ENCODE measurements around the gene ANKRD44.

The ANKRD44 gene

DNA sequence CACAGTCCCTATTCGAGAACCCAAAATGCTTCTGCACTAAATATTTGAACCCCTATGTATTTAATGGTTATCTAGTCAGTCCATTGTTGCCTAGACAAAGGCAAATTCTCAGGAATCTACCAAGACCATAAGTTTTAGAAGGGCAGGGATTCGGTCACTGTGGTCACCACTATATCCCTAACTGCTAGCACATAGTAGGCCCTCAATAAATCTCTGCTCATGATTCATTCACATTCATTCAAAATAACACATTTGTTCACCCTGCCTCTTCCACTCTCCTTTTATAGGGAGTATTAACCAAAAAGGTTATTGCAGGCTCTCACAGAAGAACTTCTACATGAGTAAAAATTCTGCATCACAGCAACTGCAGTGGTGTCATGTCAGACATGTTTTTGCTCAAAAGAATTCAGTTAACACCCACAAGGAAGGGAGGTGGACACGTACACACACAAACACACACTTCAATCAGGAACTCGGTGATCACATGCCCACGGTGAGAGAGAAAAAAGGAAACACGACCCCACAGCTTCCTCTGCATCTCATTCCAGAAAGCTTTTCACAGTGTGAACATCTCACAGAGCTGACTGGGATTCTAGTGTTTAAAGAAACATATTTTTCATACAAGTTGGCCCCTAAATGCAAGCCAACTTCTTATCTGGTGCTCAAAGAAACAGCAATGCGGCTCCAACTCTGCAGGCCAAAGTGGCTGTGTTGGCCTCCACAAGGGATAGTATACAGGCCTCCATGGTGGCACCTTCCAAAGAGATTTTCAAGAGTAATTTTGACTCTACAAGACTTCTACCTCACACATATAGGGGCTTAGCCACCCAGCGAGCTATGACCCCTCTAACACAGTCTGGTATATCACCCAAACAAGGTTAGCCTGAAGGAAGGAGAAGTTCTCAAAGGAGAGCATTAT lies 98.0 kb downstream of the ANKRD44 start:
- H3K4me3 ChIP-seq (ENCODE audit: low read depth, low read length): no peak overlapping the region
- TF ChIP-seq, protein P1, sequence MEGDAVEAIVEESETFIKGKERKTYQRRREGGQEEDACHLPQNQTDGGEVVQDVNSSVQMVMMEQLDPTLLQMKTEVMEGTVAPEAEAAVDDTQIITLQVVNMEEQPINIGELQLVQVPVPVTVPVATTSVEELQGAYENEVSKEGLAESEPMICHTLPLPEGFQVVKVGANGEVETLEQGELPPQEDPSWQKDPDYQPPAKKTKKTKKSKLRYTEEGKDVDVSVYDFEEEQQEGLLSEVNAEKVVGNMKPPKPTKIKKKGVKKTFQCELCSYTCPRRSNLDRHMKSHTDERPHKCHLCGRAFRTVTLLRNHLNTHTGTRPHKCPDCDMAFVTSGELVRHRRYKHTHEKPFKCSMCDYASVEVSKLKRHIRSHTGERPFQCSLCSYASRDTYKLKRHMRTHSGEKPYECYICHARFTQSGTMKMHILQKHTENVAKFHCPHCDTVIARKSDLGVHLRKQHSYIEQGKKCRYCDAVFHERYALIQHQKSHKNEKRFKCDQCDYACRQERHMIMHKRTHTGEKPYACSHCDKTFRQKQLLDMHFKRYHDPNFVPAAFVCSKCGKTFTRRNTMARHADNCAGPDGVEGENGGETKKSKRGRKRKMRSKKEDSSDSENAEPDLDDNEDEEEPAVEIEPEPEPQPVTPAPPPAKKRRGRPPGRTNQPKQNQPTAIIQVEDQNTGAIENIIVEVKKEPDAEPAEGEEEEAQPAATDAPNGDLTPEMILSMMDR (IDR thresholded peaks at IDR 0.05; ENCODE audit: low read depth, low read length): no peak

DNA sequence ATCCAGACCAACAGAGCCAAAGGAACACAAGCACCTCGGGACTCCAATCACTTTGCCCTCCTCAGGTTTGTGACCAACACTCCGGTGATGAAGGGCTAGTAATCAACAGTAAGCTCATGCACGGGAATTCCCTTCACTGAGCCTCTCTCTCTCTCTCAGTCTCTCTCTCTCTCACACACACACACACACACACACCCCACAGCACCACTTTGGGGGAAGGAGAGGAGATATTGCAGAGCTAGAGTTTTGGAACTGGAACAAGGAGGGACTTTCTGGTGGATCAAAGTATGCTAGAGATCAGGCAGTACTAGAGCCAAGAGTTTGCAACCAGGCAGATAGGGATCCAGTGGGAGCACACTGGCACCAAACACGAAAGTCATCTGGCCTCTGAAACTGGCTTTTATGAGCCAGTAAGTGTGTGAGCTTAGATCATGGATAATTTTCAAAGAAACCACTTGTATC lies 98.7 kb downstream of the ANKRD44 start:
- H3K4me3 ChIP-seq (ENCODE audit: low read depth, low read length): no peak overlapping the region
- TF ChIP-seq, protein P1 (IDR thresholded peaks at IDR 0.05; ENCODE audit: low read depth, low read length): no peak

DNA sequence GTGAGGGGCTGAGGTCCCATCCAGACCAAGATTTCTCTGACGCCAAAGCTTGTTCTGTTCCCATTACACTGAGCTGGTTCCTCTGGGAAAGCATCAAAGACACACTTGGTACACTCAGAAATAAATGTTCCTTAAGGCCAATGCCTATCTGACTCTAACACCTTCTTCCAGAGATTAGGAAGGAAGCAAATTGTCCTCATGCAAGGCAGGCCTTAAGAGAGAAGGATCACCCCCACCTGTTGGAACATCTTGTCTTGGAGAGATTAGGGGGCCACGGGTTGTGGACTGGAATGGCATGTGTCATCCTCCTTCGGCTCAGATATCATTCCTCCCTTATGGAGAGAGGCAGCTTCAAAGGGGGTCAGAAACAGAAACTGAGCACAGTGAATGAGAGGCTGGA lies 100.2 kb downstream of the ANKRD44 start:
- H3K4me3 ChIP-seq (ENCODE audit: low read depth, low read length): no peak overlapping the region

DNA sequence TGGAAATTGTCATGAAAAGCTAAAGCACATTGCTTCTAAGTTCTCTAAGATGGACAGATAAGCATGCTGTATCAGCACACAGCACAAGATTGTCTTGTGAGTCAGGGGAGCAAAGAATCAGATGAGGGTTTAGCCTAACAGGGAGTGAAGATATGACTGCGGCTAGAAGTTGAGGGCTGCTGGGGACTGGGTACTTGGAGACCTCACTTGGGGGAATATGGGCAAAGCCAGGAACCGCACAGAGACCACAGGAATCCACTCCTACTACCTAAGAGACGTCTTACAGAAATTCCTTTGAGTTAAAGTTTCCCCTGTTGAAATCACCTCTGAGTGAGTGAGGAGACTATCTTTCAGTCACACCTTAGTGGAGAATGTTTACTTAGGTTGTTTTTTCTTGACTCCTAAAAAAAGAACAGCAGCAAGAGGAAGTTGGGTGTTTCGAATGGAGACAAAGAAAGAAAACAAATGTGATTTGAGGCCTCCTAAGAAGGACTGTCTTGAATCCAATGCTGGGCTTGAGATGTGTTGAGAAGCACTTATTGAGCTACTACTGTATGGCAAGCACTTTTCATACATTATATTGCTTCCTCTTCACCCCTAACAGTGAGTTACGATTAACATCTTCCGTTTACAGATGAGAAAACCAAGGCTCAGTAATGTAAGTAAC lies 100.7 kb downstream of the ANKRD44 start:
- H3K4me3 ChIP-seq (ENCODE audit: low read depth, low read length): no peak overlapping the region
- TF ChIP-seq, protein P1 (IDR thresholded peaks at IDR 0.05; ENCODE audit: low read depth, low read length): no peak

More for the DNA sequence above, 100.2 kb downstream of the ANKRD44 start:
- TF ChIP-seq, protein P1 (IDR thresholded peaks at IDR 0.05; ENCODE audit: low read depth, low read length): no peak

DNA sequence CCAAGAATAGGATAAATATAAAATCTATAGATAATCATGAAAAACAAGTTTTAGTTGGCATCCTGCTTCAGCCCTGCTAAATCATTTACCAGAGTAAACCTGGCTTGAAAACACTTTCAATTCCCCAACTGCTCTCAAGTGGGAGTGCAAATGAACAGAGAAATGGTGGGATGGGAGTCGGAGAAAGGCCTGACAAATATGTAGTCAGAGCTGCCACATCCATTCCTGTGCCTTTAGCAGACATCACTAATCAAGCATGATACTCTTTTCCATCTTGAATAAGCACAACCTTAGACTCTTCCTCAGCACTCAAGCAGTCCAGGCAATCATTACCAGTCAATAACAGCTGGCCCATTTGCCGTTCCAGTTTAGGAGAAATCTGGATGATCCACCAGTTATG lies 101.3 kb downstream of the ANKRD44 start:
- TF ChIP-seq, protein P1 (IDR thresholded peaks at IDR 0.05; ENCODE audit: low read depth, low read length): no peak
- no peak overlapping the region for H3K4me3 ChIP-seq (ENCODE audit: low read depth, low read length)

DNA sequence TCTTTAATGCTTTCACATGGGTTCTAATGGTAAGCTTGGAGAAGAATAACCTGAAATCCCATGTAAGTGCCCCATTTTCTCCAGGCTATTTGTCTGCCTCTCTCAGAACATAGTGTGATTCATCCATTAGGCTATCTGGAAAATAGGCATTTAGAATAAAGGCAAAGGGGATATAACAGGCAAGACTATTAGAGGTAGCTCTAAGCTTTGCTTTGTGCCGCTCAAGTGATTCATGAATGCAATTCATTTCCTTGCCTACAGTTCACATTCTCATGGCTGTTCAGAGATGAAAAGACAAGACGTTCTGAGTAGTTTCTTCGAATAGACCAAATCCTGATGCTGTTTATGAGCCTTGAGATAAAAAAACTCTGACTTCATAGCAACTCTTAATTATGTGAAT lies 101.7 kb downstream of the ANKRD44 start:
- TF ChIP-seq, protein P1 (IDR thresholded peaks at IDR 0.05; ENCODE audit: low read depth, low read length): no peak
- no peak overlapping the region for H3K4me3 ChIP-seq (ENCODE audit: low read depth, low read length)

DNA sequence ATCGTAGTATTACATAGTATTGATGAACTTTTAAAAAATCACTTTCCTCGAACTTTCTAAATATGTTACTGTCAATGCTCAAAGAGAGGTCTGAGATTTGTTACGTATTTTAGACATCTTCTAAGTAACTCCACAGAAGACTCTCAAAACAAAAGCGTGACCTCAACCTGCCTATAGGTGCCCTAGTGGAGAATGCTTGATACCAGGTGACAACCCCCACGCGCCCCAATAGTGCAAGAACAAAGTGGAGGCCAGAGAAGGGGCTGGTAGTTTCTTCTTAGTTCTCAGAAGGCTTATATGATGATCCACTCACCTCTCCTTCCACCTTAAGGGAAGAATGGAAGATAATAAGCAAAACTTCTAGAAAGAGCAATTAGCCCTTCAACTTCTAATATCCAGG lies 102.6 kb downstream of the ANKRD44 start:
- no peak overlapping the region for H3K4me3 ChIP-seq (ENCODE audit: low read depth, low read length)
- TF ChIP-seq, protein P1 (IDR thresholded peaks at IDR 0.05; ENCODE audit: low read depth, low read length): no peak
